Brain microvascular endothelial cell (primary cell): ENCODE data around the gene MACROD2.

Experiments used
- DNase-seq: peaks from one replicate; pipeline ENCODE4 v3.0.0-alpha.2; 2020
- H3K27ac ChIP-seq: fragments of 250-450 bp; sonication (Bioruptor Pico); 2 replicates; pipeline ENCODE4 v1.5.1; 2020; ENCODE audit warnings: mild to moderate bottlenecking, moderate library complexity
- H3K27me3 ChIP-seq: fragments of 250-450 bp; sonication (Bioruptor Pico); replicated peaks from 2 replicates; pipeline ENCODE4 v1.5.1; 2020; ENCODE audit warnings: mild to moderate bottlenecking
- H3K36me3 ChIP-seq: fragments of 250-450 bp; sonication (Bioruptor Pico); replicated peaks from 2 replicates; pipeline ENCODE4 v1.5.1; 2020; ENCODE audit warnings: mild to moderate bottlenecking
- H3K4me3 ChIP-seq: 2 replicates; pipeline ENCODE4 v1.5.1; 2011; ENCODE audit warnings: low read depth, mild to moderate bottlenecking, control low read depth, low read length, moderate library complexity
- in situ Hi-C: cut with HindIII; loops from 2 replicates; pipeline ENCODE4 v1.10.0; 2017; ENCODE audit warnings: low sequenced_read_pairs, low pct_ligation_motif_present
- TF ChIP-seq, protein P1 (sequence below): IDR thresholded peaks from 2 replicates; pipeline ENCODE4 v1.5.1; 2011; ENCODE audit warnings: low read depth, mild to moderate bottlenecking, moderate library complexity, low read length, control low read depth, inconsistent platforms; ENCODE audit errors: missing control alignments

MACROD2 gene

DNA sequence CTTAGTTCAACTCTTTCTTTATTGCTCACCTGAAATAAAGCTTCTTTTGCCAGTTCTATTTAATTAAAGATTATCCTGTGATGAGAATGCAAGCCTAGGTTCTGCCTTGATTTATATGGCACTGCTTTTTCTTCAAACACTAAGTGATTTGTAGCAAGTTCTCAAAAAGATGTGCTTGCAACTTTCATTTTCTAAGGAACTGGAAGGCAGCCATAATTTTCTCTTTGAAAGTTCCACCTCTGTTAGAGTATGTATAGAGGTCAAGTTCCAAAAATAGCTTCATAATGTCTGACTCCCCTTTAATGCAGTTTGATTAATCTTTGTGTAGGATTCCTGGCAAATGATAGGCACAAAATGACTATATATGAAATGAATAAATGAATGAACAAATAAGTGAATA lies 870.4 kb downstream of the MACROD2 start:
- in situ Hi-C loops: no loop called here
- no peak for DNase-seq
- TF ChIP-seq, protein P1, sequence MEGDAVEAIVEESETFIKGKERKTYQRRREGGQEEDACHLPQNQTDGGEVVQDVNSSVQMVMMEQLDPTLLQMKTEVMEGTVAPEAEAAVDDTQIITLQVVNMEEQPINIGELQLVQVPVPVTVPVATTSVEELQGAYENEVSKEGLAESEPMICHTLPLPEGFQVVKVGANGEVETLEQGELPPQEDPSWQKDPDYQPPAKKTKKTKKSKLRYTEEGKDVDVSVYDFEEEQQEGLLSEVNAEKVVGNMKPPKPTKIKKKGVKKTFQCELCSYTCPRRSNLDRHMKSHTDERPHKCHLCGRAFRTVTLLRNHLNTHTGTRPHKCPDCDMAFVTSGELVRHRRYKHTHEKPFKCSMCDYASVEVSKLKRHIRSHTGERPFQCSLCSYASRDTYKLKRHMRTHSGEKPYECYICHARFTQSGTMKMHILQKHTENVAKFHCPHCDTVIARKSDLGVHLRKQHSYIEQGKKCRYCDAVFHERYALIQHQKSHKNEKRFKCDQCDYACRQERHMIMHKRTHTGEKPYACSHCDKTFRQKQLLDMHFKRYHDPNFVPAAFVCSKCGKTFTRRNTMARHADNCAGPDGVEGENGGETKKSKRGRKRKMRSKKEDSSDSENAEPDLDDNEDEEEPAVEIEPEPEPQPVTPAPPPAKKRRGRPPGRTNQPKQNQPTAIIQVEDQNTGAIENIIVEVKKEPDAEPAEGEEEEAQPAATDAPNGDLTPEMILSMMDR: no peak

DNA sequence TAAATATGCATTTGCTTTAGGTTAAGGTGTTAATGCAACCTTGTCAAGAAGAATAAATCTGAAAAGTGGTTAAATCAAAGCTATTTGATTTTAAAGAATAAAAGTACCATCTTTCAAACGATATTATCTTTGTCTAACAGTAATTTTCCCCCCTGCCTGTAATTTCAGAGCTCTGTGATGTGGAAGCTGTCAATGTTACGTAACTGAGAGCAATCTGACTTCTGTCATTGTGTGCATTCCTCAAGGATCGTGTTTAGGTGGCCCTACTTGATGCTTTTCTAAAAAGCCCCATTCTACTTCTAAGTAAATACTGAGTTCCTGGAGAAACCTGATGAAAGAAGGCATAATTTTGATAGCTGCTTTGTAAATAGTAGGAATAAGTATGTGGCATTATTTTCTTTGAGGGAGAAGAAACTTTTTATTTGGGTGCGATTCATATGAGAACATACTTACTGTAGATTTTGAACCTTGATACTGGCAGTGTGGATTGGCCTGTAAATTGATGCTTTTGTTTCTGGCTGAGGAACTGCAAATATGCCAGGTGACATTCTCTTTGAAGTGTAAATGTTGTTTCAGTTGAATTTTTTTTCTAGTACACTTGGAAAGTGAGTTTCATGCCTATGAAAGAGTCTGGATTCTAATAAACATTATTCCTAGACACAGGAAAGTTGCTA lies 871.7 kb downstream of the MACROD2 start:
- TF ChIP-seq, protein P1: no peak
- in situ Hi-C loops: no loop called here

More for the DNA sequence above, 870.4 kb downstream of the MACROD2 start:
- Histone ChIP-seq H3K4me3 (no peak overlapping the region), H3K27ac (no peak overlapping the region), H3K27me3 (no peaks in the 10 kb centered on the region), H3K36me3 (no peaks in the 10 kb centered on the region)

DNA sequence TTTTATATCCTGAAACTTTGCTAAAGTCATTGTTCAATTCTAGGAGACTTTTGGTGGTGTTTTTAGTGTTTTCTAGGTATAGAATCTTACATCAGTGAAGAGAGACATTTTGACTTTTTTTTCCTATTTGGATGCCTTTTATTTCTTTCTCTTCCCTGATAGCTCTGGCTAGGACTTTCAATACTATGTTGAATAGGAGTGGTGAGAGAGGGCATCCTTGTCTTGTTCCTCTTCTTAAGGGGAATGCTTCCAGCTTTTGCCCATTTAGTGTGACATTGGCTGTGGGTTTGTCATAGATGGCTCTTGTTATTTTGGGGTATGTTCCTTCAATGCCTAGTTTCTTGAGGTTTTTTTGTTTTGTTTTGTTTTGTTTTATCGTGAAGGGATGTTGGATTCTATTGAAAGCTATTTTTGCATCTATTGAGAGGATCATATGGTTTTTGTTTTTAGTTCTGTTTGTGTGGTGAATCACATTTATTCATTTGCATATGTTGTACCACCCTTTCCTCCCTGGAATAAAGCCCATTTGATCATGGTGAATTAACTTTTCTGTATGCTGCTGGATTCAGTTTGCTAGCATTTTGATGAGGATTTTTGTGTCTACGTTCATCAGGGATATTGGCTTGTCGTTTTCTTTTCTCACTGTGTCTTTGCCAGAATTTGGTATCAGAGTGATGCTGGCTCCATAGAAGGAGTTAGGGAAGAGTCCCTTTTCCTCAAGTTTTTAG lies 882.1 kb downstream of the MACROD2 start:
- no peak for DNase-seq
- in situ Hi-C loops: no loop called here
- H3K27ac ChIP-seq: no peak overlapping the region
- TF ChIP-seq, protein P1: no peak
- H3K27me3 ChIP-seq: no peaks in the 10 kb centered on the region
- no peak overlapping the region for H3K4me3 ChIP-seq
- no peaks in the 10 kb centered on the region for H3K36me3 ChIP-seq

More for the DNA sequence above, 871.7 kb downstream of the MACROD2 start:
- no peak overlapping the region for H3K27ac ChIP-seq
- no peaks in the 10 kb centered on the region for H3K27me3 ChIP-seq
- no peak overlapping the region for H3K4me3 ChIP-seq
- DNase-seq: no peak
- no peaks in the 10 kb centered on the region for H3K36me3 ChIP-seq

DNA sequence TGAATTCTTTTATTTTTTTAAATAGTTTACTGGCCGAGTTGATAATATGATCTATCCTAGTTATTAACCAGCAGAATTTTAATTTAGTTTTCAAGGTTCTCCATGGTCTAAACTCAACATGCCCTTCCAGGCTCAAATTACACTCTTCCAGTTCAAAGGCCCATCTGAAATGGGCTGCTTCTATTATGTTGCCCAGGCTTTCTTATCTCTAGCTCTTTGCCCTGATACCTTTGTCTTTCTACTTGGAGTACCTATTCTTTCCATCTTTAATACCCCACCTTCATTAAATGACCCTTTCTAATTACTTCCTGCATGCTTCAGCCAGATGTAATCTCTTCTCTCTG lies 883.3 kb downstream of the MACROD2 start:
- Histone ChIP-seq H3K4me3 (no peak overlapping the region), H3K36me3 (no peaks in the 10 kb centered on the region), H3K27me3 (no peaks in the 10 kb centered on the region), H3K27ac (no peak overlapping the region)
- TF ChIP-seq, protein P1: no peak
- DNase-seq: no peak
- in situ Hi-C loops: no loop called here

DNA sequence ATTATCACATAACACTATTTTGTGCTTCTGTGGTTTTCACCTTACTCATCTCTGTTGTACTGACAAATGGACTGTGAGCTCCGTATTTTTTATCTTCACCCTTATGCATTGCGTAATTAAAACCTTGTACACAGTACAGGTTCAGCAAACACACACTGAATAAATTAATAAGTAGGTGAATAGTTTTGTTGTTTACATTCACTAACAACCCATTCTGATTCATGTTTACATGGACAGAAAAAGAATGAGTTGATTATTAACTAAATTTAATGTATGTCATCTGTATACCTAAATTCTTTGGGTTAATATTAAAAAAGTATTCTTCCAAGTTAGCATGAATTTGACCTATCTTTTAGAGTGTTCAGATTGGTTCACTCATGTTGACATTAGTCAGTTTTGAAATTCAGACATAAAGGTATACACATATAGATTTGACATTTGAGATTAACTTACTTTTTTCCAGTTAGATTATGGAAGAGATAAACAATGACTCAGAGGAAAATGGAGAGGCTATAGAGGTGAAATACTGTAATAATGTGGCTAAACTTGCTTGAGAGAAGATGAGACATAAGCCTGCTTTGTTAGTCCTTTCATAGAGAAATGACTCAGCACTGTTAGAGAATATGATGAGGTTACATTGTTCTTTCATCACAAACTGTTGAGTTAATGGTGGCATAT lies 883.8 kb downstream of the MACROD2 start:
- no peaks in the 10 kb centered on the region for H3K36me3 ChIP-seq
- peak; percentile 12 for DNase-seq
- no peak overlapping the region for H3K4me3 ChIP-seq
- TF ChIP-seq, protein P1: no peak
- H3K27me3 ChIP-seq: no peaks in the 10 kb centered on the region
- peak overlapping the region; percentile 23 for H3K27ac ChIP-seq
- in situ Hi-C loops: no loop called here
